GM12878 (cell line): Measurements from ENCODE around the gene HSPA1A. TPM values are rescaled to one million over a fixed set of nuclear protein-coding genes. Genes with fewer than 3 reads are reported as not detected.

ENCODE experiments used
- ATAC-seq: fragments of 200-7000 bp; cut with Tn5 transposase; 3 replicates; pipeline ENCODE4 v1.9.1; 2020; ENCODE audit warnings: mild to moderate bottlenecking, moderate library complexity
- BruUV-seq: library from RNA; stranded (reverse); fragments of 400-500 nt; replicated peaks from 2 replicates; lab custom pipeline; 2021; lab: Mats Ljungman, UMichigan
- CTCF ChIA-PET: fragments of 300-600 bp; sonication (Branson Sonifier 250); formaldehyde crosslinking; extraction: SDS; loops from one replicate; lab custom pipeline; 2021; ENCODE audit warnings: inconsistent platforms; lab: Yijun Ruan, JAX
- POLR2A ChIA-PET: fragments of 350-600 bp; formaldehyde crosslinking; extraction: SDS; loops from one replicate; lab custom pipeline; 2021; ENCODE audit warnings: inconsistent platforms; lab: Charles Lee
- RAD21 ChIA-PET: fragments of 300-600 bp; sonication (Branson Sonifier 250); formaldehyde crosslinking; loops from one replicate; lab custom pipeline; 2023; ENCODE audit warnings: antibody characterized with exemption; ENCODE audit not compliant: unreplicated experiment; lab: Charles Lee
- SMC1A ChIA-PET: fragments of 300-600 bp; sonication (Branson Sonifier 250); formaldehyde crosslinking; loops from one replicate; lab custom pipeline; 2023; ENCODE audit not compliant: unreplicated experiment, uncharacterized antibody; lab: Charles Lee
- DNase-seq: peaks from one replicate; pipeline ENCODE4 v3.0.0-alpha.2; 2011; ENCODE audit warnings: low read depth, low spot score
- FAIRE-seq: peaks from 3 replicates; lab custom pipeline; 2011; peaks lifted over from hg19 to GRCh38; lab: Jason Lieb, UNC
- H2AFZ ChIP-seq: 2 replicates; pipeline ENCODE4 v1.6.0; 2011; ENCODE audit warnings: low read depth, low read length, control low read depth; ENCODE audit not compliant: control insufficient read depth
- H3K27ac ChIP-seq: 2 replicates; pipeline ENCODE4 v1.5.1; 2011; ENCODE audit warnings: control low read depth; ENCODE audit not compliant: control insufficient read depth, insufficient read depth
- H3K27me3 ChIP-seq, 2 experiments: replicated peaks in 1 of 2; 2 replicates each; pipeline versions ENCODE4 v1.6.0 to v1.6.1; 2011; ENCODE audit warnings: low read length in 1 of 2; ENCODE audit not compliant: control insufficient read depth in 2 of 2, insufficient read depth in 2 of 2
- H3K36me3 ChIP-seq, 2 experiments: 2 replicates each; pipeline ENCODE4 v1.5.1; 2011; ENCODE audit warnings: low read length in 1 of 2; ENCODE audit not compliant: control insufficient read depth in 2 of 2, insufficient read depth in 2 of 2
- H3K4me1 ChIP-seq: 2 replicates; pipeline ENCODE4 v1.6.1; 2011; ENCODE audit warnings: mild to moderate bottlenecking, low read length, moderate library complexity, mixed read lengths; ENCODE audit not compliant: control insufficient read depth, insufficient read depth
- H3K4me2 ChIP-seq: 2 replicates; pipeline ENCODE4 v1.6.0; 2011; ENCODE audit warnings: control low read depth; ENCODE audit not compliant: control insufficient read depth, insufficient read depth
- H3K4me3 ChIP-seq: fragments of 200-600 bp; sonication (generic); 2 replicates; pipeline ENCODE4 v1.5.1; 2016
- H3K79me2 ChIP-seq: 2 replicates; pipeline ENCODE4 v1.6.0; 2011; ENCODE audit warnings: low read length; ENCODE audit not compliant: control insufficient read depth, insufficient read depth
- H3K9ac ChIP-seq: 2 replicates; pipeline ENCODE4 v1.8.0; 2011; ENCODE audit warnings: low read length, control low read depth, mixed read lengths; ENCODE audit not compliant: control insufficient read depth, insufficient read depth
- H3K9me3 ChIP-seq: replicated peaks from 3 replicates; pipeline ENCODE4 v1.5.1; 2011; ENCODE audit warnings: mild to moderate bottlenecking, low read length; ENCODE audit not compliant: control insufficient read depth, insufficient read depth
- H4K20me1 ChIP-seq: 2 replicates; pipeline ENCODE4 v1.6.0; 2011; ENCODE audit not compliant: control insufficient read depth, insufficient read depth
- BCLAF1 ChIP-seq: fragments of 450-650 bp; IDR thresholded peaks from 2 replicates; pipeline ENCODE4 v1.6.1; 2017; ENCODE audit warnings: antibody characterized with exemption, mild to moderate bottlenecking, moderate library complexity
- CEBPB ChIP-seq, 2 experiments: fragments of 150-350 bp in 1 of 2; IDR thresholded peaks; 2 replicates each; pipeline ENCODE4 v1.6.1; 2012 to 2014; ENCODE audit warnings: low read depth in 2 of 2, low read length in 2 of 2, borderline replicate concordance in 1 of 2, inconsistent platforms in 1 of 2
- E2F4 ChIP-seq: IDR thresholded peaks from 2 replicates; pipeline ENCODE4 v1.6.1; 2012; ENCODE audit warnings: low read depth, low read length, improper control_type of control experiment
- EGR1 ChIP-seq, 2 experiments: IDR thresholded peaks; 1 replicate in 1 of 2; 2 replicates in 1 of 2; pipeline ENCODE4 v1.6.1; 2011 to 2012; ENCODE audit warnings: low read depth in 2 of 2, low read length in 2 of 2, borderline replicate concordance in 1 of 2, mild to moderate bottlenecking in 1 of 2, moderate library complexity in 1 of 2
- EZH2 ChIP-seq: IDR thresholded peaks from 2 replicates; pipeline ENCODE4 v1.6.1; 2012; ENCODE audit warnings: low read depth, mild to moderate bottlenecking, control low read depth, inconsistent platforms, low read length, borderline replicate concordance; ENCODE audit not compliant: control insufficient read depth
- FOXK2 ChIP-seq: fragments of 450-650 bp; IDR thresholded peaks from 2 replicates; pipeline ENCODE4 v1.6.1; 2017; ENCODE audit warnings: mild to moderate bottlenecking, moderate library complexity
- MYB ChIP-seq: fragments of 150-350 bp; IDR thresholded peaks from 2 replicates; pipeline ENCODE4 v1.6.1; 2014; ENCODE audit warnings: mild to moderate bottlenecking, low read depth, low read length, borderline replicate concordance
- PAX5 ChIP-seq: IDR thresholded peaks from 2 replicates; pipeline ENCODE4 v1.6.1; 2011; ENCODE audit warnings: low read depth, low read length, borderline replicate concordance
- POLR2A ChIP-seq: IDR thresholded peaks from 2 replicates; pipeline ENCODE4 v1.6.1; 2011; ENCODE audit warnings: low read depth, mild to moderate bottlenecking, low read length
- POLR2AphosphoS2 ChIP-seq: IDR thresholded peaks from 2 replicates; pipeline ENCODE4 v1.6.1; 2011; ENCODE audit warnings: low read depth, mild to moderate bottlenecking, low read length, improper control_type of control experiment, moderate library complexity
- RB1 ChIP-seq: fragments of 450-650 bp; formaldehyde crosslinking; IDR thresholded peaks from 2 replicates; pipeline ENCODE4 v1.6.1; 2017; ENCODE audit warnings: mild to moderate bottlenecking, borderline replicate concordance
- RBBP5 ChIP-seq: fragments of 200-600 bp; sonication (generic); conservative IDR thresholded peaks from 2 replicates; pipeline ENCODE4 v1.6.1; 2016
- ZNF592 ChIP-seq: fragments of 450-650 bp; IDR thresholded peaks from 2 replicates; pipeline ENCODE4 v1.6.1; 2017; ENCODE audit warnings: mild to moderate bottlenecking, moderate library complexity
- WGBS: methylation state at CpG from one replicate; pipeline ENCODE4 v1.1.6; 2016; ENCODE audit warnings: low lambda C conversion rate; ENCODE audit not compliant: insufficient replicate concordance, insufficient coverage; ENCODE audit errors: missing lambda C conversion rate; 5-methylcytosine and 5-hydroxymethylcytosine counted together
- in situ Hi-C: fragments of 300-500 bp; cut with MboI; formaldehyde crosslinking; loops from 9 replicates; pipeline ENCODE4 v1.14.3; 2018; ENCODE audit warnings: mixed read lengths
- intact Hi-C: fragments of 100-400 bp; cut with micrococcal nuclease; formaldehyde crosslinking; loops from one replicate; pipeline ENCODE4 v1.14.2; 2022; ENCODE audit not compliant: unreplicated experiment
- polyA plus RNA-seq, 11 experiments: library from polyadenylated mRNA; depleted of rRNA in 4 of 11; unstranded in 6 of 11; stranded (reverse) in 5 of 11; fragments of >200 nt; fragmentation: Nextera tagmentation in 4 of 11; fragmentation: Illumina TruSeq in 1 of 11; extraction: Ambion mirVana in 4 of 11; extraction: Trizol in 1 of 11; gene quantifications; 1 replicate in 1 of 11; 2 replicates in 10 of 11; pipeline versions ENCODE4 v1.2.1 to v1.2.3, GENCODE V29; 2011 to 2016; ENCODE audit warnings: inconsistent platforms in 2 of 11, missing spikeins in 2 of 11, low read depth in 1 of 11
- total RNA-seq, 4 experiments: library from RNA; depleted of rRNA in 3 of 4; stranded (reverse); fragments of >200 nt in 3 of 4; fragmentation: Illumina TruSeq in 1 of 4; extraction: Trizol in 1 of 4; gene quantifications; 2 replicates each; pipeline versions ENCODE4 v1.2.1 to v1.2.3, GENCODE V29; 2013 to 2021

The HSPA1A gene
- total and polyA plus RNA-seq, 10 of the 15 experiments (the other 5 are each of a cell fraction or from before 2014, with no cell fraction given), result 0.29 to 51.8 (median 17.5) TPM

GRCh38 chr6:31796993-31797385 is 18.4 kb upstream of the HSPA1A start (continued):
- TF ChIP-seq ZNF592, result no peak
- no peak for TF ChIP-seq RB1

GRCh38 chr6:31797588-31797987 is 17.8 kb upstream of the HSPA1A start:
- ChIA-PET POLR2A (interaction anchor here (2.1 kb wide), 1 partner anchor 22 kb away, joined by 6 read pairs; no protein-coding TSS in a partner anchor), CTCF (interaction anchor here (0.6 to 3.7 kb wide), 5 partner anchors 8 to 335 kb away, joined by 3 to 26 read pairs (median 10); partner anchors contain the start of genes HSPA1B and LSM2), RAD21 (interaction anchor here (1.6 to 1.8 kb wide), 2 partner anchors 9 to 25 kb away, joined by 6 read pairs; partner anchors contain the start of gene LSM2), SMC1A (interaction anchor here (0.8 to 1.0 kb wide), 2 partner anchors 9 to 15 kb away, joined by 3 to 4 read pairs; partner anchors contain the start of gene LSM2)
- no peaks in the 10 kb centered on the region for H4K20me1 ChIP-seq
- in situ Hi-C loops (no loop called here), intact Hi-C loops (loop anchor here (2.0 to 5.0 kb wide), 2 partner anchors 15 to 35 kb away; no protein-coding TSS in a partner anchor)
- FAIRE-seq (no peak), ATAC-seq (no peak), DNase-seq (no peak)
- H2AFZ ChIP-seq, result no peak overlapping the region
- no peak overlapping the region for H3K27ac ChIP-seq
- H3K4me2 ChIP-seq, result no peak overlapping the region
- WGBS, result 19% methylated on average over 5 of the region's 5 CpGs
- BruUV-seq, result no TSS peak
- H3K36me3 ChIP-seq, result peaks cover 3% of the 10 kb centered on the region in 2 experiments; a peak in 2 of 4 replicates
- H3K27me3 ChIP-seq, result no peaks in the 10 kb centered on the region
- H3K9ac ChIP-seq, result no peak overlapping the region
- no peaks in the 10 kb centered on the region for H3K9me3 ChIP-seq
- peaks cover 4% of the 10 kb centered on the region; the same call in 1 of the 2 replicates for H3K4me1 ChIP-seq
- no peak overlapping the region for H3K4me3 ChIP-seq
- H3K79me2 ChIP-seq, result peaks cover 21% of the 10 kb centered on the region
- TF ChIP-seq EGR1 (IDR thresholded peaks at IDR 0.05; ENCODE audit: borderline replicate concordance in 1 of 2, low read depth in 2 of 2, low read length in 2 of 2) (no peak), MYB (no peak), E2F4 (no peak), FOXK2 (no peak), POLR2A (no peak), PAX5 (no peak), RBBP5 (no peak), BCLAF1 (no peak), EZH2 (no peak), POLR2AphosphoS2 (no peak), CEBPB (IDR thresholded peaks at IDR 0.05; ENCODE audit: borderline replicate concordance in 1 of 2, low read depth in 2 of 2, low read length in 2 of 2) (no peak)
